ENCODE measurements around the gene ASB6. TPM values are rescaled to one million over a fixed set of nuclear protein-coding genes. Genes with fewer than 3 reads are reported as not detected.
A peak's percentile ranks its signal among the peaks of the same experiment; 100 is the strongest.

ASB6 gene
- total RNA-seq, 1 experiment from 2014 or later = 20.0 TPM

DNA sequence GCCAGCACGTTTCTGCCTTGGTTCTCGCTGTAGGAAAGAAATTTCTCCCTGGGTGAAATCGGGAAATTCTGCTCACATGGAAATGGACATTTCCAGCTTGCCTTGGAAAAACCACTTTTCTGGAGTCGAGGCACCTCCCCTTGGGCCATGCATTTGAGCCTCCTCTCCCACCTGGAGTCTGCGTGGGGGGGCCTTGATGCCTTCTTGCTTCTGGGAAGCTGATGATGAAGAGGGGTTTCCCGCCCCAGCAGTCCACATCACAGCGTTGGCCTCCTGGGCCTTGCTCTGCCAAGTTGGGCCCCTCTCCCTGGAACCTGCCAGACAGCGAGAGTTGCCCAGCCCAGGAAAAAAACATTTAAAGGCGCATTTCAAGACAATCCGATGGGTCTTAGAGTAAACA lies 1.8 kb upstream of the ASB6 start (continued):
- TF ChIP-seq, protein P1, sequence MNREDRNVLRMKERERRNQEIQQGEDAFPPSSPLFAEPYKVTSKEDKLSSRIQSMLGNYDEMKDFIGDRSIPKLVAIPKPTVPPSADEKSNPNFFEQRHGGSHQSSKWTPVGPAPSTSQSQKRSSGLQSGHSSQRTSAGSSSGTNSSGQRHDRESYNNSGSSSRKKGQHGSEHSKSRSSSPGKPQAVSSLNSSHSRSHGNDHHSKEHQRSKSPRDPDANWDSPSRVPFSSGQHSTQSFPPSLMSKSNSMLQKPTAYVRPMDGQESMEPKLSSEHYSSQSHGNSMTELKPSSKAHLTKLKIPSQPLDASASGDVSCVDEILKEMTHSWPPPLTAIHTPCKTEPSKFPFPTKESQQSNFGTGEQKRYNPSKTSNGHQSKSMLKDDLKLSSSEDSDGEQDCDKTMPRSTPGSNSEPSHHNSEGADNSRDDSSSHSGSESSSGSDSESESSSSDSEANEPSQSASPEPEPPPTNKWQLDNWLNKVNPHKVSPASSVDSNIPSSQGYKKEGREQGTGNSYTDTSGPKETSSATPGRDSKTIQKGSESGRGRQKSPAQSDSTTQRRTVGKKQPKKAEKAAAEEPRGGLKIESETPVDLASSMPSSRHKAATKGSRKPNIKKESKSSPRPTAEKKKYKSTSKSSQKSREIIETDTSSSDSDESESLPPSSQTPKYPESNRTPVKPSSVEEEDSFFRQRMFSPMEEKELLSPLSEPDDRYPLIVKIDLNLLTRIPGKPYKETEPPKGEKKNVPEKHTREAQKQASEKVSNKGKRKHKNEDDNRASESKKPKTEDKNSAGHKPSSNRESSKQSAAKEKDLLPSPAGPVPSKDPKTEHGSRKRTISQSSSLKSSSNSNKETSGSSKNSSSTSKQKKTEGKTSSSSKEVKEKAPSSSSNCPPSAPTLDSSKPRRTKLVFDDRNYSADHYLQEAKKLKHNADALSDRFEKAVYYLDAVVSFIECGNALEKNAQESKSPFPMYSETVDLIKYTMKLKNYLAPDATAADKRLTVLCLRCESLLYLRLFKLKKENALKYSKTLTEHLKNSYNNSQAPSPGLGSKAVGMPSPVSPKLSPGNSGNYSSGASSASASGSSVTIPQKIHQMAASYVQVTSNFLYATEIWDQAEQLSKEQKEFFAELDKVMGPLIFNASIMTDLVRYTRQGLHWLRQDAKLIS (CRISPR knock-in tag; IDR thresholded peaks at IDR 0.05; ENCODE audit: borderline replicate concordance) = no peak
- TF ChIP-seq, protein P2, sequence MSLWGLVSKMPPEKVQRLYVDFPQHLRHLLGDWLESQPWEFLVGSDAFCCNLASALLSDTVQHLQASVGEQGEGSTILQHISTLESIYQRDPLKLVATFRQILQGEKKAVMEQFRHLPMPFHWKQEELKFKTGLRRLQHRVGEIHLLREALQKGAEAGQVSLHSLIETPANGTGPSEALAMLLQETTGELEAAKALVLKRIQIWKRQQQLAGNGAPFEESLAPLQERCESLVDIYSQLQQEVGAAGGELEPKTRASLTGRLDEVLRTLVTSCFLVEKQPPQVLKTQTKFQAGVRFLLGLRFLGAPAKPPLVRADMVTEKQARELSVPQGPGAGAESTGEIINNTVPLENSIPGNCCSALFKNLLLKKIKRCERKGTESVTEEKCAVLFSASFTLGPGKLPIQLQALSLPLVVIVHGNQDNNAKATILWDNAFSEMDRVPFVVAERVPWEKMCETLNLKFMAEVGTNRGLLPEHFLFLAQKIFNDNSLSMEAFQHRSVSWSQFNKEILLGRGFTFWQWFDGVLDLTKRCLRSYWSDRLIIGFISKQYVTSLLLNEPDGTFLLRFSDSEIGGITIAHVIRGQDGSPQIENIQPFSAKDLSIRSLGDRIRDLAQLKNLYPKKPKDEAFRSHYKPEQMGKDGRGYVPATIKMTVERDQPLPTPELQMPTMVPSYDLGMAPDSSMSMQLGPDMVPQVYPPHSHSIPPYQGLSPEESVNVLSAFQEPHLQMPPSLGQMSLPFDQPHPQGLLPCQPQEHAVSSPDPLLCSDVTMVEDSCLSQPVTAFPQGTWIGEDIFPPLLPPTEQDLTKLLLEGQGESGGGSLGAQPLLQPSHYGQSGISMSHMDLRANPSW (CRISPR knock-in tag; conservative IDR thresholded peaks at IDR 0.05; ENCODE audit: low read depth) = no peak
- TF ChIP-seq CBFB (CRISPR knock-in tag; IDR thresholded peaks at IDR 0.05; ENCODE audit: low read depth) = no peak
- no peak for TF ChIP-seq TEAD1 (CRISPR knock-in tag; IDR thresholded peaks at IDR 0.05)
- TF ChIP-seq NR1H2 (CRISPR knock-in tag; IDR thresholded peaks at IDR 0.05) = no peak
- TF ChIP-seq, protein P3, sequence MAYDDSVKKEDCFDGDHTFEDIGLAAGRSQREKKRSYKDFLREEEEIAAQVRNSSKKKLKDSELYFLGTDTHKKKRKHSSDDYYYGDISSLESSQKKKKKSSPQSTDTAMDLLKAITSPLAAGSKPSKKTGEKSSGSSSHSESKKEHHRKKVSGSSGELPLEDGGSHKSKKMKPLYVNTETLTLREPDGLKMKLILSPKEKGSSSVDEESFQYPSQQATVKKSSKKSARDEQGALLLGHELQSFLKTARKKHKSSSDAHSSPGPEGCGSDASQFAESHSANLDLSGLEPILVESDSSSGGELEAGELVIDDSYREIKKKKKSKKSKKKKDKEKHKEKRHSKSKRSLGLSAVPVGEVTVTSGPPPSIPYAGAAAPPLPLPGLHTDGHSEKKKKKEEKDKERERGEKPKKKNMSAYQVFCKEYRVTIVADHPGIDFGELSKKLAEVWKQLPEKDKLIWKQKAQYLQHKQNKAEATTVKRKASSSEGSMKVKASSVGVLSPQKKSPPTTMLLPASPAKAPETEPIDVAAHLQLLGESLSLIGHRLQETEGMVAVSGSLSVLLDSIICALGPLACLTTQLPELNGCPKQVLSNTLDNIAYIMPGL (CRISPR knock-in tag; IDR thresholded peaks at IDR 0.05) = no peak
- no peak for TF ChIP-seq FOXJ3 (CRISPR knock-in tag; IDR thresholded peaks at IDR 0.05; ENCODE audit: borderline replicate concordance)
- no peak for TF ChIP-seq FOXP1 (CRISPR knock-in tag; IDR thresholded peaks at IDR 0.05; ENCODE audit: borderline replicate concordance)
- no peak for TF ChIP-seq ZNF219 (CRISPR knock-in tag; IDR thresholded peaks at IDR 0.05; ENCODE audit: borderline replicate concordance)
- TF ChIP-seq, protein P4, sequence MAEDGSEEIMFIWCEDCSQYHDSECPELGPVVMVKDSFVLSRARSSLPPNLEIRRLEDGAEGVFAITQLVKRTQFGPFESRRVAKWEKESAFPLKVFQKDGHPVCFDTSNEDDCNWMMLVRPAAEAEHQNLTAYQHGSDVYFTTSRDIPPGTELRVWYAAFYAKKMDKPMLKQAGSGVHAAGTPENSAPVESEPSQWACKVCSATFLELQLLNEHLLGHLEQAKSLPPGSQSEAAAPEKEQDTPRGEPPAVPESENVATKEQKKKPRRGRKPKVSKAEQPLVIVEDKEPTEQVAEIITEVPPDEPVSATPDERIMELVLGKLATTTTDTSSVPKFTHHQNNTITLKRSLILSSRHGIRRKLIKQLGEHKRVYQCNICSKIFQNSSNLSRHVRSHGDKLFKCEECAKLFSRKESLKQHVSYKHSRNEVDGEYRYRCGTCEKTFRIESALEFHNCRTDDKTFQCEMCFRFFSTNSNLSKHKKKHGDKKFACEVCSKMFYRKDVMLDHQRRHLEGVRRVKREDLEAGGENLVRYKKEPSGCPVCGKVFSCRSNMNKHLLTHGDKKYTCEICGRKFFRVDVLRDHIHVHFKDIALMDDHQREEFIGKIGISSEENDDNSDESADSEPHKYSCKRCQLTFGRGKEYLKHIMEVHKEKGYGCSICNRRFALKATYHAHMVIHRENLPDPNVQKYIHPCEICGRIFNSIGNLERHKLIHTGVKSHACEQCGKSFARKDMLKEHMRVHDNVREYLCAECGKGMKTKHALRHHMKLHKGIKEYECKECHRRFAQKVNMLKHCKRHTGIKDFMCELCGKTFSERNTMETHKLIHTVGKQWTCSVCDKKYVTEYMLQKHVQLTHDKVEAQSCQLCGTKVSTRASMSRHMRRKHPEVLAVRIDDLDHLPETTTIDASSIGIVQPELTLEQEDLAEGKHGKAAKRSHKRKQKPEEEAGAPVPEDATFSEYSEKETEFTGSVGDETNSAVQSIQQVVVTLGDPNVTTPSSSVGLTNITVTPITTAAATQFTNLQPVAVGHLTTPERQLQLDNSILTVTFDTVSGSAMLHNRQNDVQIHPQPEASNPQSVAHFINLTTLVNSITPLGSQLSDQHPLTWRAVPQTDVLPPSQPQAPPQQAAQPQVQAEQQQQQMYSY (CRISPR knock-in tag; IDR thresholded peaks at IDR 0.05) = no peak

DNA sequence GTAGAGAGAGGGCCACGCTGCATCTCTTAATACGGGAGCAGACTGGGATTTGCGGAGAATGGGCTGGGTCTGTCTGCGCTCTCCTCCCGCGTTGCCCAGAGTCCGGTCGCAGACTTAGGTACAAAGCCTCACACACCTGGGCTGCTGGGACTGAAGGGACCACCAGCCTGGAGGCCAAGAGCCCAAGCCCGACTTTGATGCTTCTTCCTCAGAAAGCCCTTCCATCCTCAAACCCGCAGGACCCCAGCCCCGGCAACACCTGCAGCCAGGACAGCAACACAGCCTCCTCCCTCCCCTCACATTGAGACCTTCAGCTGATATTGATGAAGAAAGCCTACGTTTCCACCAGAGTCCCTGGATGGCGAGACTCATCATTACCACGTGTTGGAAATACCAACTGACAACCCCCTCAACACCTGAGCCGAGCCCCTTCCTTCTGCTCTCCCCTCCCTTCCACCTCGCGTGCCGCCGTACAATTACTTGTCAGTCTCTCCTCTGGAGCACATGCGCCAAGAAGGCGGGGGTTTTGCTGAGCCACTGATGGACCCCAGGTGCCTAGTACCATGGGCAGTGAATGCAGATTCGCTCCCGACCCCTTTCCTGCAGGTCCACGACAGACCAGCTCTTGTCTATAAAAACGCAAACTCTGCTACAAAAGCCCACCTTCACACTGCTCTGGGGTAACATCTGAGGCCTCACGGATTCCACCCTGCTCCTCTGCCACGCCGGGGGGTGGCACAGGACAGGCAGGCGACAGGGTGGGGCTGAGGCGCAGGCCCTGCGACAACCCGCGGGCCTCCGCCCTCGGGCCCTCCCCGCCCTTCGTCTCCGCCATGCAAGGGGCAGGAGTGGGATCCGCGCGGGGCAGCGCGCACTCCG lies 841 bp downstream of the ASB6 start:
- Mint-ChIP-seq H3K4me3 (peak overlapping the region; percentile 79), H3K27me3 (ENCODE audit: low read depth) (no peaks in the 10 kb centered on the region; the same call in 1 of the 2 replicates), H3K27ac (no peak overlapping the region; the same call in 1 of the 2 replicates), H3K4me1 (peaks cover 14% of the 10 kb centered on the region), H3K36me3 (peaks cover 7% of the 10 kb centered on the region), H3K9me3 (no peaks in the 10 kb centered on the region)
- ATAC-seq (no peak), DNase-seq (ENCODE audit: low spot score) (no peak)
- CTCF ChIA-PET = interaction anchor here (0.8 to 3.4 kb wide), 4 partner anchors 16 to 149 kb away, joined by 3 to 24 read pairs (median 14); partner anchors contain the start of gene NTMT1
- POLR2A ChIA-PET = no interaction called here
- TF ChIP-seq ZNF219 (CRISPR knock-in tag; IDR thresholded peaks at IDR 0.05; ENCODE audit: borderline replicate concordance) = no peak
- TF ChIP-seq, protein P5, sequence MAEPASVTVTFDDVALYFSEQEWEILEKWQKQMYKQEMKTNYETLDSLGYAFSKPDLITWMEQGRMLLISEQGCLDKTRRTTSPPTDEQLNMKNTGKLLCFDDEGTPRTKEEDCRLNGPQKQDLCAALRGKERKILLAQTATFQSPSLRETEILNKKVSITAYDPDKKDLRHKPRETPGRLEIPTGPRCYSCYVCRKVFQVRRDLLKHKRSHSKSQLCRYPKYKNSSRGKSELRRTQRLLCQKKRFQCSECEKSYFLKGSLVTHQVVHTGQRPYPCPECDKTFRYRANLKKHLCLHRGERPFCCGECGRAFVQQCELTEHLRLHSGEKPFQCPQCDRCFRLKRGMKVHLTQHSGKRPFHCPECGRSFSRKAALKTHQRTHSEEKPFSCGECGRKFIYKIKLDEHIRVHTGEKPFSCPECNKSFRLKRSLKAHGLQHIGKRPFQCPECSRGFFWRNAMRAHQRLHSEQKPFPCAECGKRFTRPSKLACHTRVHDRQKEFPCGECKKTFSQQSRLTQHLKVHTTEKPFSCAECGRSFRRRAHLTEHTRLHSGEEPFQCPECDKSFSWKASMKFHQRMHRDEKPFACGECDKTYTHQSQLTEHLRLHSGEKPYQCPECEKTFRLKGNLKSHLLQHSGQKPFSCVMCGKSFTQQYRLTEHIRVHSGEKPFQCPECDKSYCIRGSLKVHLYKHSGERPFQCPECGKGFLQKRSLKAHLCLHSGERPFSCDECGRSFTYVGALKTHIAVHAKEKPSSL (CRISPR knock-in tag; conservative IDR thresholded peaks at IDR 0.05) = no peak
- TF ChIP-seq, protein P6, sequence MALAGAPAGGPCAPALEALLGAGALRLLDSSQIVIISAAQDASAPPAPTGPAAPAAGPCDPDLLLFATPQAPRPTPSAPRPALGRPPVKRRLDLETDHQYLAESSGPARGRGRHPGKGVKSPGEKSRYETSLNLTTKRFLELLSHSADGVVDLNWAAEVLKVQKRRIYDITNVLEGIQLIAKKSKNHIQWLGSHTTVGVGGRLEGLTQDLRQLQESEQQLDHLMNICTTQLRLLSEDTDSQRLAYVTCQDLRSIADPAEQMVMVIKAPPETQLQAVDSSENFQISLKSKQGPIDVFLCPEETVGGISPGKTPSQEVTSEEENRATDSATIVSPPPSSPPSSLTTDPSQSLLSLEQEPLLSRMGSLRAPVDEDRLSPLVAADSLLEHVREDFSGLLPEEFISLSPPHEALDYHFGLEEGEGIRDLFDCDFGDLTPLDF (CRISPR knock-in tag; IDR thresholded peaks at IDR 0.05) = no peak
- no peak for TF ChIP-seq NR3C1 (CRISPR knock-in tag; conservative IDR thresholded peaks at IDR 0.05; ENCODE audit: low read depth)
- TF ChIP-seq GTF2I (CRISPR knock-in tag; conservative IDR thresholded peaks at IDR 0.05) = no peak
- no peak; the same call in 1 of the 2 replicates for TF ChIP-seq KAT7 (CRISPR knock-in tag; IDR thresholded peaks at IDR 0.05; ENCODE audit: borderline replicate concordance)
- TF ChIP-seq TP53 (CRISPR knock-in tag; IDR thresholded peaks at IDR 0.05) = no peak
